Brain (organoid and tissue), 1 donor: ENCODE data around the gene PARP4. TPM values are rescaled to one million over a fixed set of nuclear protein-coding genes. Genes with fewer than 3 reads are reported as not detected.

Source experiments
- polyA plus RNA-seq: library from polyadenylated mRNA; stranded (reverse); fragments of 350-450 nt; fragmentation: Illumina TruSeq; extraction: RNeasy Lipid Tissue Mini Kit (QIAGEN cat#74804); gene quantifications from one replicate; pipeline ENCODE4 v1.2.3, GENCODE V29; 2015; ENCODE audit warnings: low read depth, low replicate concordance; ENCODE audit not compliant: insufficient read depth

Gene PARP4
- polyA plus RNA-seq, 1 donor from 2014 or later = 7.7 TPM

Other genes starting within 250 kb of the PARP4 start
- not detected for gene C1QTNF9, start 203.2 kb downstream of the PARP4 start, polyA plus RNA-seq
- not detected for gene ATP12A, start 167.6 kb upstream of the PARP4 start, polyA plus RNA-seq